Gastroesophageal sphincter (tissue), 4 donors: ENCODE data around the gene ETFA. TPM values are rescaled to one million over a fixed set of nuclear protein-coding genes. Genes with fewer than 3 reads are reported as not detected.
A peak's percentile ranks its signal among the peaks of the same experiment; 100 is the strongest.

Experiments
- ATAC-seq: fragments of 150-250 bp; one replicate; pipeline ENCODE4 v1.9.1; 2016; ENCODE audit warnings: mild to moderate bottlenecking, moderate library complexity
- H3K27ac ChIP-seq, 4 donors: fragments of 200-600 bp; sonication (generic) in 3 of 4; 1 replicate in 3 of 4; 2 replicates in 1 of 4; pipeline ENCODE4 v1.5.1; 2016 to 2019
- H3K27me3 ChIP-seq: fragments of 200-600 bp; sonication (generic); one replicate; pipeline ENCODE4 v1.5.1; 2019
- H3K36me3 ChIP-seq, 2 donors: fragments of 200-600 bp; sonication (generic); one replicate each; pipeline ENCODE4 v1.5.1; 2019; ENCODE audit warnings: control low read depth in 1 of 2
- H3K4me1 ChIP-seq, 3 donors: fragments of 200-600 bp; sonication (generic); 1 replicate in 2 of 3; 2 replicates in 1 of 3; pipeline ENCODE4 v1.5.1; 2016 to 2019; ENCODE audit warnings: control low read depth in 2 of 3
- H3K4me3 ChIP-seq, 2 donors: fragments of 200-600 bp; sonication (generic); one replicate each; pipeline ENCODE4 v1.5.1; 2019; ENCODE audit warnings: mild to moderate bottlenecking in 1 of 2, moderate library complexity in 1 of 2
- H3K9me3 ChIP-seq, 3 donors: fragments of 200-600 bp; sonication (generic); one replicate each; pipeline ENCODE4 v1.5.1; 2017 to 2019; ENCODE audit warnings: control low read depth in 2 of 3
- CTCF ChIP-seq, 4 experiments: fragments of 200-600 bp in 2 of 4; fragments of 450-650 bp in 2 of 4; sonication (generic) in 1 of 4; IDR thresholded peaks; one replicate each; pipeline ENCODE4 v1.5.1; 2017 to 2019; ENCODE audit warnings: antibody characterized with exemption in 4 of 4, mild to moderate bottlenecking in 2 of 4, moderate library complexity in 2 of 4
- EP300 ChIP-seq: sonication (generic); formaldehyde crosslinking; IDR thresholded peaks from one replicate; pipeline ENCODE4 v1.6.1; 2017; ENCODE audit warnings: antibody characterized with exemption, mild to moderate bottlenecking
- POLR2A ChIP-seq, 2 donors: fragments of 450-650 bp; IDR thresholded peaks; one replicate each; pipeline ENCODE4 v1.6.1; 2017; ENCODE audit warnings: antibody characterized with exemption in 2 of 2, mild to moderate bottlenecking in 2 of 2, moderate library complexity in 1 of 2
- POLR2AphosphoS5 ChIP-seq: sonication (generic); formaldehyde crosslinking; IDR thresholded peaks from one replicate; pipeline ENCODE4 v1.6.1; 2017; ENCODE audit warnings: antibody characterized with exemption
- WGBS, 2 donors: methylation state at CpG; one replicate each; pipeline ENCODE4 v1.1.5; 2018; ENCODE audit warnings: low coverage in 1 of 2; 5-methylcytosine and 5-hydroxymethylcytosine counted together
- total RNA-seq, 4 donors: library from RNA; depleted of rRNA; stranded (reverse); fragments of >200 nt; gene quantifications; one replicate each; pipeline ENCODE4 v1.1.0, GENCODE V29; 2016

The ETFA gene
- total RNA-seq, 4 donors from 2014 or later, result 113 to 168 (median 137) TPM

- no peak for TF ChIP-seq POLR2AphosphoS5
- TF ChIP-seq POLR2A (IDR thresholded peaks at IDR 0.05), result no peak
- no peak for TF ChIP-seq CTCF (IDR thresholded peaks at IDR 0.05)
- no peak for TF ChIP-seq EP300
- H3K4me1 ChIP-seq, result peaks cover 0 to 54% (median 6%) of the 10 kb centered on the region in 3 donors
- no peak overlapping the region for H3K27ac ChIP-seq
- no peak for ATAC-seq
- no peaks in the 10 kb centered on the region for H3K9me3 ChIP-seq
- H3K36me3 ChIP-seq, result peaks cover 0 to 27% of the 10 kb centered on the region in 2 donors
- H3K4me3 ChIP-seq, result no peak overlapping the region
- peaks cover 74% of the 10 kb centered on the region for H3K27me3 ChIP-seq
- 49 to 53% methylated on average over 3 of the region's 3 CpGs for WGBS, 2 donors
Measured at GRCh38 chr15:76344893-76345582, 33.8 kb upstream of the ETFA start.

GRCh38 chr15:76343313-76343996 is 32.2 kb upstream of the ETFA start:
- H3K9me3 ChIP-seq, result no peaks in the 10 kb centered on the region
- ATAC-seq, result no peak
- H3K27ac ChIP-seq, result no peak overlapping the region
- no peak overlapping the region for H3K4me3 ChIP-seq
- TF ChIP-seq POLR2A (IDR thresholded peaks at IDR 0.05), result no peak
- no peak for TF ChIP-seq CTCF (IDR thresholded peaks at IDR 0.05)
- H3K36me3 ChIP-seq, result peaks cover 0 to 27% of the 10 kb centered on the region in 2 donors
- peaks cover 0 to 70% (median 9%) of the 10 kb centered on the region in 3 donors for H3K4me1 ChIP-seq
- H3K27me3 ChIP-seq, result peaks cover 88% of the 10 kb centered on the region
- 49 to 58% methylated on average over 5 to 6 of the region's 16 CpGs for WGBS, 2 donors

GRCh38 chr15:76342382-76343201 is 31.3 kb upstream of the ETFA start:
- H3K9me3 ChIP-seq, result no peaks in the 10 kb centered on the region
- TF ChIP-seq POLR2AphosphoS5 (no peak), EP300 (no peak), CTCF (IDR thresholded peaks at IDR 0.05) (no peak), POLR2A (IDR thresholded peaks at IDR 0.05) (no peak)
- H3K36me3 ChIP-seq, result peaks cover 0 to 27% of the 10 kb centered on the region in 2 donors
- H3K27ac ChIP-seq, result no peak overlapping the region
- 63 to 80% methylated on average over 1 to 4 of the region's 87 CpGs for WGBS, 2 donors
- H3K27me3 ChIP-seq, result peaks cover 96% of the 10 kb centered on the region
- ATAC-seq, result no peak
- H3K4me1 ChIP-seq, result peaks cover 0 to 77% (median 10%) of the 10 kb centered on the region in 3 donors
- H3K4me3 ChIP-seq, result peak overlapping the region in 1 of 2 donors; percentile 6

- peaks cover 96% of the 10 kb centered on the region for H3K27me3 ChIP-seq
- H3K36me3 ChIP-seq, result peaks cover 0 to 27% of the 10 kb centered on the region in 2 donors
- peaks cover 0 to 77% (median 12%) of the 10 kb centered on the region in 3 donors for H3K4me1 ChIP-seq
- no peak overlapping the region for H3K27ac ChIP-seq
- TF ChIP-seq CTCF (IDR thresholded peaks at IDR 0.05) (no peak), POLR2A (IDR thresholded peaks at IDR 0.05) (no peak), EP300 (no peak), POLR2AphosphoS5 (no peak)
- ATAC-seq, result no peak
- H3K4me3 ChIP-seq, result no peak overlapping the region
- WGBS, 2 donors, result 60 to 66% methylated on average over 2 to 4 of the region's 20 CpGs
- no peaks in the 10 kb centered on the region for H3K9me3 ChIP-seq
Measured at GRCh38 chr15:76342058-76342381, 30.8 kb upstream of the ETFA start.
